HUES64 (cell line): Measurements from ENCODE around the gene TMEM9.

ENCODE experiments used
- H3K27ac ChIP-seq: 2 replicates; pipeline ENCODE4 v1.7.0; 2013; ENCODE audit warnings: low read depth, low read length, inconsistent platforms
- H3K27me3 ChIP-seq: 2 replicates; pipeline ENCODE4 v1.6.1; 2013; ENCODE audit warnings: mild to moderate bottlenecking, low read length; ENCODE audit not compliant: insufficient read depth
- H3K36me3 ChIP-seq: 2 replicates; pipeline ENCODE4 v1.6.1; 2013; ENCODE audit warnings: mild to moderate bottlenecking, low read length; ENCODE audit not compliant: insufficient read depth
- H3K4me1 ChIP-seq: 2 replicates; pipeline ENCODE4 v1.6.1; 2013; ENCODE audit warnings: mild to moderate bottlenecking, low read length, moderate library complexity; ENCODE audit not compliant: insufficient read depth
- H3K4me3 ChIP-seq: 2 replicates; pipeline ENCODE4 v1.5.1; 2013; ENCODE audit warnings: mild to moderate bottlenecking, low read length, moderate library complexity
- H3K9ac ChIP-seq: 2 replicates; pipeline ENCODE4 v1.6.1; 2013; ENCODE audit warnings: mild to moderate bottlenecking, low read depth, low read length
- H3K9me3 ChIP-seq: 2 replicates; pipeline ENCODE4 v1.6.1; 2013; ENCODE audit warnings: low read depth, low read length; ENCODE audit not compliant: insufficient read depth
- WGBS: fragments of 150-250, 120-280 bp; methylation state at CpG from one replicate; pipeline ENCODE4 v1.1.7; 2013; ENCODE audit warnings: missing lambda C conversion rate; 5-methylcytosine and 5-hydroxymethylcytosine counted together

Gene TMEM9

DNA sequence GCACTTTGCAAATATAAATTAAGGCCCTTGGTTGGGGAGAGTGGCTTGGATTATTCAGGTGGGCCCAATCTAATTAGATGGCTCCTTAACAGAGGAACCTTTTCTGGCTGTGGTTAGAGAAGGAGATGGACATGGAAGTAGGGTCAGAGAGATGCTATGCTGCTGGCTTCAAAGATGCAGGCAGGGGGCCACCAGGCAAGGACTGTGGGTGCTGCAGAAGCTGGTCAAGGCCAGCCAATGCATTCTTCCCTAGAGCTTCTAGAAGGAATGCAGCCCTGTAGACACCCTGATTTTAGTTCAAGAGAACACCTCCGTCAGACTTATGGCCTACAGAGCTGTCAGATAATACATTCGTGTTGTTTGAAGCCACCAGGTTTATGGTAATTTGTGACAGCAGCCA lies 3.7 kb upstream of the TMEM9 start:
- H3K9me3 ChIP-seq = no peaks in the 10 kb centered on the region
- H3K4me1 ChIP-seq = peaks cover 9% of the 10 kb centered on the region
- H3K36me3 ChIP-seq = 0 out of 2 replicates have a peak, but pooled peaks cover 1% of the 10 kb centered on the region
- no peak overlapping the region for H3K27ac ChIP-seq
- no peak overlapping the region for H3K4me3 ChIP-seq
- WGBS = 89% methylated on average over 2 of the region's 2 CpGs
- no peaks in the 10 kb centered on the region for H3K27me3 ChIP-seq
- H3K9ac ChIP-seq = no peak overlapping the region

DNA sequence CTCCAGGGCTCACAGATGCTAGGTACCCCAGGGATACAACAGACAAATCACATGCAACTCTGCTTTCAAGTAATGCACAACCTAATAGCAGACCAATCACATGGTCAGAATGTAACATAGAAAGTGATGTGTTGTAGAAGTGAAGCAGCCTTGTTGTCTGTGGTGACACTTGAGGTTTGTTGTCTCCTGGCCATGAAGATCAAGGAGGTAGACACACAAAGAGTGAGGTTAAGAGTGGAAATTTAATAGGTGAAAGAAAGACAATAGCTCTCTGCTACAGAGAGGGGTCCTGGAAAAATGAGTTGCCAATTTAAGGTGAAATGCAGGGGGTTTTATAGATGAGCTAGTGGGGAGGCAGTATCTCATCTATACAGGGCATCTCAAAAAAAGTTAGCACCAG lies 2.5 kb upstream of the TMEM9 start:
- H3K36me3 ChIP-seq = peaks cover 9% of the 10 kb centered on the region
- H3K9ac ChIP-seq = no peak overlapping the region

GRCh38 chr1:201156346-201156745 lies 2.1 kb upstream of the TMEM9 start:
- Histone ChIP-seq H3K4me1 (peaks cover 9% of the 10 kb centered on the region), H3K27ac (no peak overlapping the region), H3K27me3 (no peaks in the 10 kb centered on the region), H3K9me3 (no peaks in the 10 kb centered on the region), H3K4me3 (no peak overlapping the region), H3K36me3 (peaks cover 14% of the 10 kb centered on the region), H3K9ac (no peak overlapping the region)
- 86% methylated on average over 3 of the region's 3 CpGs for WGBS

More for the DNA sequence above, 2.5 kb upstream of the TMEM9 start:
- Histone ChIP-seq H3K9me3 (no peaks in the 10 kb centered on the region), H3K4me1 (peaks cover 9% of the 10 kb centered on the region), H3K4me3 (no peak overlapping the region), H3K27me3 (no peaks in the 10 kb centered on the region), H3K27ac (no peak overlapping the region)

DNA sequence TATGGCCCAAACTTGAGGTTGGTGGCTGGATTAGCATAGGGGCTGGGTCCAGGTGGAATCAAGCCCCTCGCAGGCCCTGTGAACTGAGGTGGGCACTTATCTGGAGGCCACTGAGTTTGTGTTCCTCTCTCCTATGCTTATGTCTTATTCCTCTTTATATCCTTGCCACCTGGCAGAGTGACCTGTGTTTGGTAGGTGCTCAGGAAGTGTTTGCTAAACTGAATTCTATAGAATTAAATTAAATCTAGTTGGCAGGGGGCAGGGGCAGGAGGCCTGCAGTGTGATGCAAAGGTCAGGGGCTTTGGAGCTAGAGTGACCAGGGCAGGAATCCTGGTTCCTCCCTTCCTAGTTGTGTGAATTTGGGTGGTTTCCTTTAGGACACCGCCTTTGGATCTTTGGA lies 1.1 kb upstream of the TMEM9 start:
- no peak overlapping the region for H3K27ac ChIP-seq
- no peak overlapping the region for H3K4me3 ChIP-seq
- H3K27me3 ChIP-seq = no peaks in the 10 kb centered on the region
- peaks cover 9% of the 10 kb centered on the region for H3K4me1 ChIP-seq
- H3K9me3 ChIP-seq = no peaks in the 10 kb centered on the region
- H3K36me3 ChIP-seq = peaks cover 24% of the 10 kb centered on the region
- WGBS = 100% methylated on average over 2 of the region's 2 CpGs
- no peak overlapping the region for H3K9ac ChIP-seq

- Histone ChIP-seq H3K9ac (peak overlapping the region; percentile 84), H3K27ac (peak overlapping the region; percentile 22; the same call in 1 of the 2 replicates), H3K27me3 (no peaks in the 10 kb centered on the region), H3K36me3 (peaks cover 40% of the 10 kb centered on the region), H3K4me3 (peak overlapping the region; percentile 91), H3K4me1 (peaks cover 9% of the 10 kb centered on the region), H3K9me3 (no peaks in the 10 kb centered on the region)
- 2% methylated on average over 37 of the region's 37 CpGs for WGBS
These were observed 543 bp downstream of the TMEM9 start for GRCh38 chr1:201153474-201154388.

- Histone ChIP-seq H3K9me3 (no peaks in the 10 kb centered on the region), H3K4me1 (peaks cover 3% of the 10 kb centered on the region; the same call in 1 of the 2 replicates), H3K36me3 (peaks cover 83% of the 10 kb centered on the region), H3K9ac (no peak overlapping the region), H3K27me3 (no peaks in the 10 kb centered on the region), H3K4me3 (no peak overlapping the region), H3K27ac (no peak overlapping the region)
- 83% methylated on average over 4 of the region's 4 CpGs for WGBS
These were observed 4.9 kb downstream of the TMEM9 start for GRCh38 chr1:201149400-201149799.

- Histone ChIP-seq H3K9ac (no peak overlapping the region), H3K27me3 (no peaks in the 10 kb centered on the region), H3K9me3 (no peaks in the 10 kb centered on the region), H3K4me1 (no peaks in the 10 kb centered on the region), H3K4me3 (no peak overlapping the region), H3K27ac (no peak overlapping the region), H3K36me3 (peaks cover 100% of the 10 kb centered on the region)
- WGBS = 87% methylated on average over 12 of the region's 13 CpGs
These were observed 6.8 kb downstream of the TMEM9 start for GRCh38 chr1:201147396-201148015.

DNA sequence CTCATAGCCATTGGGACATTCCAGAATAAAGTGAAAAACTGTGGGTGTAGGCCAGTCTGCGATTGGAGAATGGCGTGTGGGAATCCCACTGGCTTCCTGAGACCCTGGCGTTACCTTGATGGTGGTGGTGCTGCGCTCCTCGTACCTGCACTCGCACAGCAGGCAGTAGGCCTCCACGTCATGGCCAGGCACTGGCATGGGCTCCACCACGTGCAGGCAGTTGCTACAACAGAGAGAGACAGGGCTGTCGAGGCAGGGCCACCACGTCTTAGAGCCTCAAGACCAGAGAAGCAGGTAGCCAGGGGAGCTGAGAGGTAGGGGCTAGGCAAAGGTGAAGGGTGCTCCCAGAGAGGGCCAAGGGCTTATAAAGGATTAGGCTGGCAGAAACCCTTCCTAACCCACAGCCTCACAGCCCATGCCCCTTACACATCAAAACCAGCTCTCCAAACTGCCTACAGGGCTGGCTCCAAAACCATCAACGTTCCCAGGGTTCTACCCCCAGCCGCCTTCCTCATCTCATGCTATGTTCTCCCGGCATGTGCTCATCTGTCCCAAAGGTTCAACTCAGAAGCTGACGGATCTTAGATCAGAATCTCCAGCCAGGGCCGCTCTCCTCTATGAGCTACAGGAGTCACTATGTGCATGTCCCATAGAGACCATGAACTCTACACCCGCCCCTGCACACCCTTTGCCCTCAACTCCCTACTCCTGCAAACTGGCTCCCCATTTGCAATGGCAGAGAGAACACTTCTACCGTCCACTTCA lies 7.5 kb downstream of the TMEM9 start:
- WGBS = 91% methylated on average over 16 of the region's 17 CpGs
- H3K9me3 ChIP-seq = no peaks in the 10 kb centered on the region
- H3K27me3 ChIP-seq = no peaks in the 10 kb centered on the region
- H3K9ac ChIP-seq = no peak overlapping the region
- no peak overlapping the region for H3K27ac ChIP-seq
- no peaks in the 10 kb centered on the region for H3K4me1 ChIP-seq
- H3K4me3 ChIP-seq = no peak overlapping the region
- H3K36me3 ChIP-seq = peaks cover 100% of the 10 kb centered on the region

GRCh38 chr1:201145816-201146215 lies 8.5 kb downstream of the TMEM9 start:
- Histone ChIP-seq H3K27ac (no peak overlapping the region), H3K4me3 (no peak overlapping the region), H3K4me1 (no peaks in the 10 kb centered on the region), H3K27me3 (no peaks in the 10 kb centered on the region), H3K36me3 (peaks cover 100% of the 10 kb centered on the region), H3K9me3 (no peaks in the 10 kb centered on the region), H3K9ac (no peak overlapping the region)
- WGBS = 92% methylated on average over 7 of the region's 7 CpGs

GRCh38 chr1:201145132-201145531 lies 9.1 kb downstream of the TMEM9 start:
- Histone ChIP-seq H3K4me1 (no peaks in the 10 kb centered on the region), H3K27ac (no peak overlapping the region), H3K27me3 (no peaks in the 10 kb centered on the region), H3K9ac (no peak overlapping the region), H3K9me3 (no peaks in the 10 kb centered on the region), H3K4me3 (no peak overlapping the region), H3K36me3 (peaks cover 100% of the 10 kb centered on the region)
- 95% methylated on average over 3 of the region's 3 CpGs for WGBS

DNA sequence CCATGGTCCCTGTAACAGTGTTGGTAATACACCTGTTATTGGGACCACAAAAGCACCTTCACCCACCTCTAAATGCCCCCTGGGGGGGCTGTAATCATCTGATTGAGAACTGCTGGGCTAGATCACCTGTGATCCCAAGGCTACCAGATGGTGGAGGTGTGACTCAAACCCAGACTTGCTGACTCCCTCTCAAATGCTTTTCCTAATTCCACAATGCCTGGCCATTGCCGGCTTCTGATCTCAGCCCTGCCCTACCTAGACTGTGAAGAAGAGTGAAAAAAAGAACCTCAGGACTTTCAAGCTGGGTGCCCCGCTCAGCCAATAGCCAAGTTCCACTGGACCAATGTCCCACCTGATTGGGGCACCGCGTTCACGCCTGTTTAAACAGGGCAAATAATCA lies 9.6 kb downstream of the TMEM9 start:
- no peaks in the 10 kb centered on the region for H3K27me3 ChIP-seq
- no peaks in the 10 kb centered on the region for H3K9me3 ChIP-seq
- peaks cover 100% of the 10 kb centered on the region for H3K36me3 ChIP-seq
- no peak overlapping the region for H3K4me3 ChIP-seq
- 77% methylated on average over 5 of the region's 5 CpGs for WGBS
- H3K27ac ChIP-seq = no peak overlapping the region
- no peaks in the 10 kb centered on the region for H3K4me1 ChIP-seq
- no peak overlapping the region for H3K9ac ChIP-seq
